SKM-1 (cell line): ENCODE results near the gene BICC1.

Source experiments
- DNase-seq: peaks from one replicate; lab custom pipeline; 2025; ENCODE audit not compliant: unreplicated experiment; lab: John Stamatoyannopoulos, UW

The BICC1 gene

DNA sequence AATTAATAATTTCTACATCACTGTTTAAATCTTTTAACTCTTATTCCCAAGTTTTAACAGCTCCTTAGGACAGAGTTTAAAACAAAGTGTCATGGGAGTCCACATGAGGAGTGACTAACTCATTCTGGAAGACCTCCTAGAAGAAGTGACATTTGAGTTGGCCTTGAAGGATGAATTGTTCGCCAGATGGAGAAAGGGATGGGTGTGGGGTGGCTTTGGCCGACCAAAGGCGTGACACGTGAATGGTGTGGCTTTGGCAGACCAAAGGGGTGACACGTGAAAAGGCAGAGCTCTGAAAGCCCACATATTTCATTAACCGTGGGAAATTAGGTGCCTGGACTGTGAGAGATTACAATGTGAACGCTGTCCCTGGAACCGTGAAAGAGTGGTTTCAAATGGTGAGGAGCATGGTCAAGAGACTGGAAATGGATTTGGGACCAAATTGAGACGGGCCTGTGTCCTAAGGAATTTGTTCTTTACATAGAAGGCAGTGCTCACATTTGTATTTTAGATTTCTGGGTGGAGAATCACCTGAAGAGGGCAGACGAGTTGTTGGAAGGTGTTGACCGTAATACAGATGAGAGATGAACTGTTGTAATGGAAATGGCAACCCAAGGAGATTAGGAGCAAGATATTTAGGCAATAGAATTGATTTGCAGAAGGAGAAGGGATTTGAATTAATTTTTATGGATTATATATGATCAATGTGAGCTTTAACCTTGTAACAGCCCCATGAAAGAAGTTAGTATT is 228.1 kb downstream of the BICC1 start:
- DNase-seq, result no peak

- no peak for DNase-seq
Observed at GRCh38 chr10:58741673-58742072, 229.0 kb downstream of the BICC1 start.

GRCh38 chr10:58742141-58742540 is 229.5 kb downstream of the BICC1 start:
- DNase-seq, result no peak

DNA sequence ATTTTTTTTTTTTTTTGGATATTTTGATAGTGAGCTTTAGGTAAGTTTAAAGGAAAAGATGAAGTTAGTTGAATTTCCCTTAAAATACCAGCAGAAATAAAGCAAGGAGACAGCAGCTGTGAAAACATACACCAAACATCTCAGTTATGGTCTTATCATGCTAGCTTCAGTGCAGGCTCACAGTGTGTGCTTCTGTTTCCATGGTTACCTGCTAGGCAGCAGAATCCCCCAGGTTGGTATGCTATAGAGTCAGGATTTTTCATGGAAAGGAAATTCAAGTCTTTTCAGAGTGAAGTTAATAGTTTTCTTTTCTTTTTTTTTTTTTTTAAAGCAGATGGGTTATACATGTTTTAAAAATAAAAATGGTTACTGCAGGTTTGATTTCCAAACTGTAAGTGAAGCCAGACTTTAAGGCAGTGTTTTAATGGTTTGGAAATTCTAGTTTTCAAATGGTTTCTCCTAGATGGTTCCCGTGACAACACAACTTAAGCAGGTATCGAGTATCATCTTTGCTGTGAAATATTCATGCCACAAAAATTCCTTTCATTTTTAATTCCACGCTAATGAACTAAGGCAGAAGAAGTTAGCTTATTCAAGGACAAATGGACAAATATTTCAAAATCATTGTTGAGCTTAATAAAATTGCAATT is 230.9 kb downstream of the BICC1 start:
- DNase-seq, result no peak

- DNase-seq, result no peak
Observed at GRCh38 chr10:58746474-58747185, 234.0 kb downstream of the BICC1 start.

- no peak for DNase-seq
Observed at GRCh38 chr10:58747687-58748086, 235.0 kb downstream of the BICC1 start.

GRCh38 chr10:58752665-58753064 is 240.0 kb downstream of the BICC1 start:
- no peak for DNase-seq

GRCh38 chr10:58753425-58753824 is 240.8 kb downstream of the BICC1 start:
- DNase-seq, result no peak

DNA sequence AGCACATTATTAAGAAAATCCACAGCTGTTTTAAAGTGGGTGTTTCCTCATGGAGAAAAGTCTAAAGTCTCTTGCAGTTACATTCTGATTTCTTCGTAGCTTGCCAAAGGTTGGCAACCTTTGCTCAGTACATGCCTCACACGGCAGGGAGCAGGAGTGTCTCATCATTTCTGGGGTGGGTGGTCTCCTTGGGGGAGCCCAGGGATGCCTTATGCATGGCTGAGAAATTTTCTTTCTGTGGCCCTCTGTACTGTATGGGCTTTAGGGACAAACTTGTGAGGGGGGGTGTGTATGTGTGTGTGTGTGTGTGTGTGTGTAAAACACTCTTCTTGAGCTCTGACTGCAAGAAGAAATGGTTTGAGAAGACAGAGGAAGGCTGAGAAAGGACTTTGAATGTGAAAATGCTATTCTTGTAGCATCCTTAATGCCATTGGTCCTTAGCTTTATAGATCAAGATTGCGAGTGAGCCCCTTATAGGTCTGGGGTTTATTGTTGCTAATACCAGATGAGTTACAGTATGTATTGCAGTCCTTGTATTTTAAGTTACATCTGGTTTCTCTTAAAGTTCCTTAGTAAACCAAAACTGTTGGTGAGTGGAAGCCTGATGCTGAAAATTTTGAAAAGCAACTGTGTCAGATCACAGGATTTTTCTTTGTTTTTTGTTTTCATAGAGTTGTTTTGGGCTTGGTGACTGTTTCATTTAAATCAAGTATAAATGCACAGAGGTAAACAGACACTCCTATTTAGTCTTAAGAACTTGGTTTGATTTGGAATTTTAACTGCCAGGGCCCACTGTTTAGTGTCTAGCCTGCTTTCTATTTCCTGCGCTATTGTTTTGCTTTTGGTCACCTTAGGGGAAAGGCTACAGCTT is 242.0 kb downstream of the BICC1 start:
- no peak for DNase-seq

DNA sequence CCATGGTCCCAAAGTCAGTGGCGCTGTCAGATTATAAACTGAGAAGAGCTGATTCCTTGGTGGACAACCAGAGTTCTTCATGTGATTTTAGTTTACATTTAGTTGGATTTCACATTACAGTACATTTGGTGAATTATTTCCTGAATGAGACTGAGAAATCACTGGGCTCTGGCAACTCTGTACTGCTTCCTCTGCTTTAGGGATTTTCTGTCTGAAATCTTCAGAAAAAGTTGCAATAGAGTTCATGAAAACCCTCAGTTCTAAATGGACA is 242.6 kb downstream of the BICC1 start:
- no peak for DNase-seq

GRCh38 chr10:58755677-58756076 is 243.0 kb downstream of the BICC1 start:
- no peak for DNase-seq

GRCh38 chr10:58756130-58756719 is 243.6 kb downstream of the BICC1 start:
- DNase-seq, result no peak

DNA sequence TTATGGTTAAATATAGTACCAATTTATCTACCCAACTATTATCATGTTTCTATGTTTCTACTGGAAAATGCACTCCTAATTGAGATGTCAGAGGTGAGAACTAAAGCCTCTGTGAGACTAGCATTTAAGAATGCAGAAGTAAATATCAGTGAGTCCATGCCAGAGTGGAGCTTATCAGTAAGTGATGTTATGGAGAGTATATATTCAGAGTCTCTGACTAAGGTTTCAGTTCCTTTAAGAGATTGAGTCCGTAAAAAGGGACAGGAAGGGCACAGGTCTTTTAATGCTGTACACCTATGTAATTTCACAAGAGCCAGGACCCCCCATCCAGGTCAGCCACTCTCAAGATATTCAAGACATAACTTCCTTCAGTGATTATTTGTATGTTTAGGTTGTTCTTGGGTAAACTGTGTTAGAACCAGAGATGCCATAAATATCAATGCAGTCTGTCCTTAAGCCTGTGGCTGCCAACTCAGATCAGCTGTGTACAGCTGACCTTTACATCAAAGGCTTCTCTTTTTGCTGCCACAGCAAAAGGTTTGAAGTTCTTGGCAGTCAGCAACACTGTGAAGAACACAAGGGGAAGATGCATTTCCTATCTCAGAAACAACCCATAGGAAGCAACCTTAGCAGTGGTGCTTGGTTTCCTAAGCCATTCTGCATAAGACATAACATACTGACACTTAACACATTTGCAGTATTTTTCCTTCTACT is 244.8 kb downstream of the BICC1 start:
- DNase-seq, result no peak

DNA sequence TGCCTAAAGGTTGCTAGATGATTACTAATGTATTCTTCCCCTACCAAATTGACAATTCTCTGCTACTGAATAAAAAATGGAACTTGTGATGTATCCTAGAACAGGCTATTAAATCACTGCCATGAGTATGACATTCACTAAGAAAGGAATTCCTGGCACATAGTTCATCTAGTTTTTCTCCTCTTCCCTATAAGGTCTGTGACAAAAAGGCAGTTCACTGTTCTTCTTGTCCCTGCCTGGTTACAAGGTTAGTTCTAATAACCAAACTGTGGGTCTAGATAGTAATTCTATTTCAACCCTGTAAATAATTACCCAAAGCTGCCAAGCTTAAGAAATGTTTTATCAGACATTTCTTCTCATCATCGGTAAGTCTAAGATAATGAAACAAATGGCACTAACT is 245.6 kb downstream of the BICC1 start:
- DNase-seq, result no peak

GRCh38 chr10:58764087-58764747 is 251.5 kb downstream of the BICC1 start:
- DNase-seq, result no peak

DNA sequence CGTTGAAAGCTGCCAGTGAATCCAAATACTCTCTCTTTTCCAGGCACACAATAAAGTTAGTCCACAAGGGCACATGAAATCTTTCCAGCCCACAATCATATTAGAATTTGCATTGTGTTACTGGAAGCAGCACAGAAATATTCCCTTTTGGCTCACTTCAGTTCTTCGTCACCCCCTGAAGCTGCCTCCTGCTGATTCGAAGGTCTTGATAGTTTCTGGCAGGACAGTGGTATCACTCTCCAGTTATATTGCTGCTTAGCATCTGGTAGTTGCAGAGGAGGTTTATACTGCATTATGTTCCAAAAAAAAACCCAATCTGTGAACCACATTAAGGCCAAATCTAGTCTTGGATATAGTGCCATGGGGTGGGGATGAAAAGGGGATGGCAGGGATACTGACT is 253.2 kb downstream of the BICC1 start:
- DNase-seq, result no peak

DNA sequence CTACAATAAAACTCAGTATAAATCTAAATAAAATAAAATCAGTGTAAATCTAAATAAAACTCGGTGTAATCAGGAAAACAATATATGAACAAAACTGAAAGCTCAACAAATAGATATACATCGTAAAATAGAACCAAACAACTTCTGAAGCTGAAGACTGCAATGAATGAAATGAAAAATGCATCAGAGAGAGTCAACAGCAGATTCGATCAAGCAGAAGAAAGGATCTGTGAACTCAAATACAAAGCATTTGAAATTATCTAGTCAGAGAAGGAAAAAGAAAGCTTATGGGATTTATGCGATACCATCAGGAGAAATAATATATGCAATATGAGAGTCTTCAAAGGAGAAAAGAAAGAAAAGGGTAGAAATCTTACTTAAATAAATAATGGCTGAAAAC is 255.0 kb downstream of the BICC1 start:
- no peak for DNase-seq

DNA sequence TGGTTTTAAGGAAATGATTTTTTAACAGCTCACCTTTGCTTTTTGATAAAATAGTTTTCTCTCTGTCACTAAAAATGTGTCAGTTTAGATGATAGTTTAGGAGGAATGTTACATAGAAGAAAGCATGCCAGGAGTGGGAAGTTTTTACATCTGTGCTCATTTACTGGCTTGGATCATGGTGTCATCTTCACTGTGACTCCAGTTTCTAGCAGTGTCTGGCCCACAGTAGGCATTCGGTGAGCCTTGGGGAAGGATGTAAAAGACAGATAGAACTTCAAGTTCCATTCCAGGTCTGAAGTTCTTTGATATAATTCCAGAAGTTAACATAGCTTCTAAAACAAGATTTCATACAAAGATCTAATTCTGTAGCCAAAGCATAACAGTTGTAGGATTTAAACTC is 259.2 kb downstream of the BICC1 start:
- DNase-seq, result no peak

DNA sequence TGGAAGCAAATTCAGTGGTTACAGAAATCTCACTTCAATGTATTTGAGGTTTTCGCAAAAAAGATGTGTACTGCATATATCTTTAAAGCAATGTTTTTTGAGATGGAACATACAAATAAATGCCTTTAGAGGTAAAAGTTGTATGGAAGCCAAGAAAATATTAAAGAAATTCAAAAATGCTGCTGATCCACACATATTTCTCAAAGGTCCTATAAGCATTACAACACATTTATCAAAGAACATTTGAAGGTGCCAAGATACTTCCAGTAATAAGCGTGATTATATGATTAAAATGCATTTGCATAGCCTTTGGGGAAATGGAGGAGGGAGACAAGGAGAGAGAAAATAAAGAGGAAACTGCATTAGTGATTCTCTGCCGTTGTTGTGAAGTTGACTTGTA is 260.1 kb downstream of the BICC1 start:
- DNase-seq, result no peak

GRCh38 chr10:58773341-58773740 is 260.7 kb downstream of the BICC1 start:
- DNase-seq, result no peak
